HEK293 (cell line): ENCODE measurements around the gene CDK4.

ENCODE experiments used
- CTCF ChIA-PET: fragments of 350-600 bp; formaldehyde crosslinking; extraction: SDS; loops from one replicate; lab custom pipeline; 2021; ENCODE audit warnings: antibody characterized with exemption; lab: Yijun Ruan, JAX
- POLR2A ChIA-PET: fragments of 300-600 bp; formaldehyde crosslinking; extraction: SDS; loops from one replicate; lab custom pipeline; 2020; ENCODE audit warnings: antibody characterized with exemption, inconsistent platforms; lab: Yijun Ruan, JAX
- H3K27ac ChIP-seq: fragments of 200-500 bp; sonication (Bioruptor generic); 2 replicates; pipeline ENCODE4 v1.5.1; 2014; ENCODE audit warnings: low read depth, low read length, control low read depth, inconsistent platforms; ENCODE audit errors: extremely low read depth
- H3K36me3 ChIP-seq, 2 experiments: fragments of 200-500 bp in 1 of 2; sonication (Bioruptor generic) in 1 of 2; 1 replicate in 1 of 2; 2 replicates in 1 of 2; pipeline ENCODE4 v1.5.1; 2014 to 2017; ENCODE audit warnings: inconsistent platforms in 2 of 2, low read length in 2 of 2; ENCODE audit not compliant: control insufficient read depth in 2 of 2, insufficient read depth in 1 of 2
- H3K4me1 ChIP-seq: fragments of 200-500 bp; sonication (Bioruptor generic); 2 replicates; pipeline ENCODE4 v1.5.1; 2014; ENCODE audit warnings: mild to moderate bottlenecking, low read length, inconsistent platforms; ENCODE audit not compliant: control insufficient read depth, insufficient read depth
- H3K4me3 ChIP-seq: 2 replicates; pipeline ENCODE4 v1.5.1; 2011; ENCODE audit warnings: low read depth, mild to moderate bottlenecking, control low read depth, low read length, moderate library complexity
- H3K9me3 ChIP-seq: fragments of 200-500 bp; sonication (Bioruptor generic); 2 replicates; pipeline ENCODE4 v1.5.1; 2014; ENCODE audit warnings: low read depth, low read length, inconsistent platforms; ENCODE audit not compliant: control insufficient read depth, insufficient read depth
- KLF7 ChIP-seq: fragments of 450-650 bp; formaldehyde crosslinking; IDR thresholded peaks from 2 replicates; pipeline ENCODE4 v1.5.1; 2016; ENCODE audit warnings: missing biosample characterization, missing genetic modification characterization, borderline replicate concordance
- KLF8 ChIP-seq: fragments of 450-650 bp; formaldehyde crosslinking; IDR thresholded peaks from 2 replicates; pipeline ENCODE4 v1.5.1; 2016; ENCODE audit warnings: missing biosample characterization, missing genetic modification characterization
- KLF9 ChIP-seq: fragments of 450-650 bp; formaldehyde crosslinking; IDR thresholded peaks from 2 replicates; pipeline ENCODE4 v1.5.1; 2016; ENCODE audit warnings: missing biosample characterization, missing genetic modification characterization, low read depth
- PBX3 ChIP-seq: sonication (generic); formaldehyde crosslinking; IDR thresholded peaks from 2 replicates; pipeline ENCODE4 v1.8.1; 2022; ENCODE audit warnings: mild to moderate bottlenecking, moderate library complexity, missing genetic modification reagents
- REPIN1 ChIP-seq: fragments of 450-650 bp; formaldehyde crosslinking; IDR thresholded peaks from 2 replicates; pipeline ENCODE4 v1.5.1; 2017; ENCODE audit warnings: missing biosample characterization, missing genetic modification characterization, low read depth
- REST ChIP-seq: fragments of 450-650 bp; formaldehyde crosslinking; IDR thresholded peaks from 2 replicates; pipeline ENCODE4 v1.5.1; 2016; ENCODE audit warnings: missing biosample characterization, missing genetic modification characterization
- TRIM28 ChIP-seq: IDR thresholded peaks from 2 replicates; pipeline ENCODE4 v1.6.1; 2011; ENCODE audit warnings: low read length, control low read depth, borderline replicate concordance
- TSHZ1 ChIP-seq: fragments of 450-650 bp; formaldehyde crosslinking; IDR thresholded peaks from 2 replicates; pipeline ENCODE4 v1.5.1; 2016; ENCODE audit warnings: missing biosample characterization, missing genetic modification characterization, borderline replicate concordance
- YY1 ChIP-seq: fragments of 450-650 bp; formaldehyde crosslinking; IDR thresholded peaks from 2 replicates; pipeline ENCODE4 v1.5.1; 2018; ENCODE audit warnings: missing biosample characterization, missing genetic modification characterization
- ZBTB1 ChIP-seq: fragments of 450-650 bp; formaldehyde crosslinking; IDR thresholded peaks from 2 replicates; pipeline ENCODE4 v1.5.1; 2016; ENCODE audit warnings: missing biosample characterization, missing genetic modification characterization
- ZFP37 ChIP-seq: fragments of 450-650 bp; formaldehyde crosslinking; IDR thresholded peaks from 2 replicates; pipeline ENCODE4 v1.5.1; 2016; ENCODE audit warnings: missing biosample characterization, missing genetic modification characterization
- ZFP69B ChIP-seq: fragments of 450-650 bp; formaldehyde crosslinking; IDR thresholded peaks from 2 replicates; pipeline ENCODE4 v1.5.1; 2016; ENCODE audit warnings: missing biosample characterization, missing genetic modification characterization
- ZNF175 ChIP-seq: fragments of 450-650 bp; formaldehyde crosslinking; IDR thresholded peaks from 2 replicates; pipeline ENCODE4 v1.5.1; 2016; ENCODE audit warnings: missing biosample characterization, missing genetic modification characterization
- ZNF221 ChIP-seq: fragments of 450-650 bp; formaldehyde crosslinking; IDR thresholded peaks from 2 replicates; pipeline ENCODE4 v1.5.1; 2017; ENCODE audit warnings: missing biosample characterization, missing genetic modification characterization, borderline replicate concordance
- ZNF23 ChIP-seq: fragments of 450-650 bp; formaldehyde crosslinking; IDR thresholded peaks from 2 replicates; pipeline ENCODE4 v1.5.1; 2016; ENCODE audit warnings: missing biosample characterization, missing genetic modification characterization, borderline replicate concordance
- ZNF24 ChIP-seq: fragments of 450-650 bp; formaldehyde crosslinking; IDR thresholded peaks from 2 replicates; pipeline ENCODE4 v1.5.1; 2016; ENCODE audit warnings: missing biosample characterization, missing genetic modification characterization
- ZNF274 ChIP-seq, 2 experiments: fragments of 200-500 bp in 1 of 2; fragments of 450-650 bp in 1 of 2; sonication (Bioruptor generic) in 1 of 2; formaldehyde crosslinking in 1 of 2; IDR thresholded peaks; 2 replicates each; pipeline versions ENCODE4 v1.5.1 to v1.6.1; 2014 to 2016; ENCODE audit warnings: borderline replicate concordance in 1 of 2, inconsistent platforms in 1 of 2, low read length in 1 of 2, missing biosample characterization in 1 of 2, missing genetic modification characterization in 1 of 2
- ZNF302 ChIP-seq: fragments of 450-650 bp; formaldehyde crosslinking; IDR thresholded peaks from 2 replicates; pipeline ENCODE4 v1.5.1; 2016; ENCODE audit warnings: missing biosample characterization, missing genetic modification characterization, low read depth
- ZNF362 ChIP-seq: fragments of 450-650 bp; formaldehyde crosslinking; IDR thresholded peaks from 2 replicates; pipeline ENCODE4 v1.5.1; 2016; ENCODE audit warnings: missing biosample characterization, missing genetic modification characterization
- ZNF555 ChIP-seq: fragments of 450-650 bp; formaldehyde crosslinking; conservative IDR thresholded peaks from 2 replicates; pipeline ENCODE4 v1.5.1; 2017; ENCODE audit warnings: missing biosample characterization, mild to moderate bottlenecking, missing genetic modification characterization, inconsistent platforms
- ZNF560 ChIP-seq: fragments of 450-650 bp; formaldehyde crosslinking; IDR thresholded peaks from 2 replicates; pipeline ENCODE4 v1.5.1; 2017; ENCODE audit warnings: missing biosample characterization, missing genetic modification characterization, borderline replicate concordance
- ZNF585B ChIP-seq: fragments of 450-650 bp; formaldehyde crosslinking; IDR thresholded peaks from 2 replicates; pipeline ENCODE4 v1.5.1; 2016; ENCODE audit warnings: missing biosample characterization, missing genetic modification characterization
- ZNF600 ChIP-seq: fragments of 450-650 bp; formaldehyde crosslinking; IDR thresholded peaks from 2 replicates; pipeline ENCODE4 v1.5.1; 2016; ENCODE audit warnings: missing biosample characterization, missing genetic modification characterization
- ZNF623 ChIP-seq: fragments of 450-650 bp; formaldehyde crosslinking; IDR thresholded peaks from 2 replicates; pipeline ENCODE4 v1.5.1; 2016; ENCODE audit warnings: missing biosample characterization, missing genetic modification characterization
- ZNF701 ChIP-seq: fragments of 450-650 bp; formaldehyde crosslinking; IDR thresholded peaks from 2 replicates; pipeline ENCODE4 v1.5.1; 2016; ENCODE audit warnings: missing biosample characterization, missing genetic modification characterization
- ZNF704 ChIP-seq: fragments of 450-650 bp; formaldehyde crosslinking; IDR thresholded peaks from 2 replicates; pipeline ENCODE4 v1.5.1; 2016; ENCODE audit warnings: missing biosample characterization, missing genetic modification characterization
- ZNF776 ChIP-seq: fragments of 450-650 bp; formaldehyde crosslinking; IDR thresholded peaks from 2 replicates; pipeline ENCODE4 v1.5.0; 2017; ENCODE audit warnings: missing biosample characterization, missing genetic modification characterization, borderline replicate concordance

CDK4 gene

GRCh38 chr12:57738661-57739237 lies 13.4 kb downstream of the CDK4 start, which contains the start of gene AGAP2:
Gene AGAP2, minus strand, starts transcription at chr12:57738742. Its CDS starts 496 bp downstream, at chr12:57738246.
- Histone ChIP-seq H3K27ac (no peak within 1 kb of the TSS; the same call in 1 of the 2 replicates), H3K9me3 (no peaks in the 10 kb centered on the region), H3K4me1 (peaks cover 6% of the 10 kb centered on the region; the same call in 1 of the 2 replicates), H3K4me3 (peak within 1 kb of the TSS; percentile 37), H3K36me3 (no peaks in the 10 kb centered on the region)
- CTCF ChIA-PET, result interaction anchor here (0.6 to 4.8 kb wide), 4 partner anchors 14 to 284 kb away, joined by 3 to 55 read pairs (median 19); no protein-coding TSS in a partner anchor
- POLR2A ChIA-PET, result no interaction called here
- 0 out of 2 replicates have a peak, but pooled peaks have one; percentile 9 for TF ChIP-seq KLF7 (tag by site-specific recombination)
- TF ChIP-seq REST (tag by site-specific recombination), result no peak
- TF ChIP-seq ZNF704 (tag by site-specific recombination), result no peak
- TF ChIP-seq ZNF701 (tag by site-specific recombination), result no peak
- TF ChIP-seq ZFP37 (tag by site-specific recombination), result no peak
- TF ChIP-seq TRIM28, result no peak
- TF ChIP-seq ZNF302, result no peak
- TF ChIP-seq ZNF560, result no peak
- TF ChIP-seq TSHZ1 (tag by site-specific recombination), result peak; percentile 25; the same call in 1 of the 2 replicates
- TF ChIP-seq ZNF623 (tag by site-specific recombination), result no peak
- no peak for TF ChIP-seq ZNF600 (tag by site-specific recombination)
- no peak for TF ChIP-seq ZNF175 (tag by site-specific recombination)
- no peak for TF ChIP-seq YY1 (tag by site-specific recombination)
- no peak for TF ChIP-seq ZNF585B (tag by site-specific recombination)
- no peak for TF ChIP-seq ZNF23 (tag by site-specific recombination)
- TF ChIP-seq ZNF274 (IDR thresholded peaks at IDR 0.05; ENCODE audit: low read length), result no peak
- no peak for TF ChIP-seq ZNF274 (tag by site-specific recombination; IDR thresholded peaks at IDR 0.05; ENCODE audit: borderline replicate concordance)
- peak; percentile 68 for TF ChIP-seq KLF8 (tag by site-specific recombination)
- no peak for TF ChIP-seq ZNF221
- TF ChIP-seq ZBTB1 (tag by site-specific recombination), result no peak
- TF ChIP-seq ZNF362 (tag by site-specific recombination), result no peak
- no peak for TF ChIP-seq PBX3
- TF ChIP-seq ZNF776 (tag by site-specific recombination), result no peak
- 0 out of 2 replicates have a peak, but pooled peaks have one; percentile 40 for TF ChIP-seq REPIN1
- TF ChIP-seq KLF9 (tag by site-specific recombination), result peak; percentile 48
- no peak for TF ChIP-seq ZNF555 (tag by site-specific recombination)
- 0 out of 2 replicates have a peak, but pooled peaks have one; percentile 35 for TF ChIP-seq ZNF24
- peak; percentile 70; the same call in 1 of the 2 replicates for TF ChIP-seq ZFP69B (tag by site-specific recombination)
